Brain pericyte (primary cell): Measurements from ENCODE around the gene SLC23A2.
A peak's percentile ranks its signal among the peaks of the same experiment; 100 is the strongest.
"Not testable (repeated sequence)": the region's sequence is repeated elsewhere in the genome, so short reads cannot be mapped to it uniquely, and the experiment has no call there.

Experiments used
- DNase-seq: peaks from one replicate; pipeline ENCODE4 v3.0.0-alpha.2; 2012; ENCODE audit warnings: low read depth, low spot score

SLC23A2 gene

DNA sequence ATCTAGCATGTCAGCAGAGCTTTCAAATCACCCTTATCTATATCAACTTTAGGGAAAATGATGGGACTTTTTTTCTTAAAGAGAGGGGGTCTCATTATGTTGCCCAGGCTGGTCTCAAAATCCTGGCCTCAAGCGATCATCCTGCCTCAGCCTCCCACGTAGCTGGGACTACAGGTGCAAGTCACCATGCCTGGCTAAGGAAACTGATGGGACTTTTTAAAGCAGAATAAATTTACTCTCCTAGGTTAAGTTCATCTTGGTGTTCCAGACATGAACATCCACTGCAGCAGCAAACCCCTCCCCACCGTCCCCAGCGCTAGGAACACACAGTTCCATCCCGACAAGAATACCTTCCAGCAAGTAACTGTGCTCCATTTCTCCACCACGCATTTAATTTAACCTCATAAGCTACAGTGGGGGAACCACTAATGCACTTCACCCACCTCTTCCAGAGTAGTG lies 64.9 kb downstream of the SLC23A2 start:
- DNase-seq, result no peak

DNA sequence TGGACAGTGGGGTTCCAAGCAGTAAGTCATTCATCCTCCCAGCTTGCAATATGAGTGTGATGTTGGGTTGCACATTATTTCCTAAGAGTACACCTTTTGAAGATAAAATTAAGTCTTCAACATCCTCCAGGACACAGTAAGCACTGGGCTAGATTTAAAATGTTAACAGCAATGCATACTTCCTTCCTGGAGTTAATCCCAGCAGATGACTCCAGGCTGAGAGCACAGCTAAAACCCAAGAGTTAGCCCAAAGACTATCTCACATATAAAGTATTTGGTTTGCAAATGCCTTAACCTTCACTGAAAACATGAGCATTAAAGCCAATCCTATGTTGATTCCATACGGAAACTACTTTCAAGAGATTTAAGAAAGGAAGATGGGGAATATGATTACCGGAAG lies 69.2 kb downstream of the SLC23A2 start:
- no peak for DNase-seq

GRCh38 chr20:4929686-4930397 lies 71.5 kb downstream of the SLC23A2 start:
- DNase-seq, result no peak

- DNase-seq, result no peak
Observed at GRCh38 chr20:4926531-4927156, 74.7 kb downstream of the SLC23A2 start.

- peak; percentile 55 for DNase-seq
Observed at GRCh38 chr20:4925842-4926530, 75.3 kb downstream of the SLC23A2 start.

- DNase-seq, result no peak
Observed at GRCh38 chr20:4924446-4924845, 76.9 kb downstream of the SLC23A2 start.

GRCh38 chr20:4924032-4924431 lies 77.3 kb downstream of the SLC23A2 start:
- DNase-seq, result no peak

DNA sequence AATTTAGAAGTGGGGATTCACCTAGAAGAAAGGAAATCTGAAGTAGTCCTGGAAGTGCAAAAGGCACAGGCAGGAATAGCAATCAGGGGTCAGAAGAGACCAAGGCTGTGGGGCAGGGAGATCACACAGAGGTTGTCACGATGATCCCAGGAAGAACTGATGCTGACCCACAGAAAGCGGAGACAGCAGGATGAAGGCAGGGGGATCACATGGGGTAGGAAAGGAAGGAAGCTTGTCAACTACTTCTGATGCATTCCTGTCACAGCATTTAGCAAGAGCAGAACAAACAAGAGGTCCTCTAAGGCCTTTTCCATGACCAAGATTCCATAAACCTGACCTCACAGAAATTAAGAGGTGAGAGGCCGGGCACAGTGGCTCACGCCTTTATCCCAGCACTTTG lies 79.1 kb downstream of the SLC23A2 start:
- no peak for DNase-seq

- not testable (repeated sequence) for DNase-seq
Observed at GRCh38 chr20:4921271-4921670, 80.0 kb downstream of the SLC23A2 start.

DNA sequence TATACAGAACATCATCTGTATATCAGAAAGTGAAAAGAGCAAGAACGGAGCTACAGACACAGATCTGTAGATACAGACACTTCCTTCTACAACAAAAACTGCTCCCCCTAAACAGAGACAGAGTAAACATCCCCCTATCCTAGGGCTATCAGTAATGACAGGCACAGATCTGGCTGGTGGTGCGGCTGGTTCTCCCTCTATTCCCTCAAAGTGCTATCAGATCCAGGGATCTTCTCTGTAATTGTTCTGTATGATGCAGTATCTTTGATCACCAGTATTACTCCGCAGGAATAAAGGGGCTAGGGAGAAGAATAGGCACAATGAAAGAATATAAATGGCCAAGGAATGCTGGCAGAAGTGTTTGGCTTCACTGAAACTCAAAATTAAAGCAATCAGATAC lies 80.7 kb downstream of the SLC23A2 start:
- no peak for DNase-seq

DNA sequence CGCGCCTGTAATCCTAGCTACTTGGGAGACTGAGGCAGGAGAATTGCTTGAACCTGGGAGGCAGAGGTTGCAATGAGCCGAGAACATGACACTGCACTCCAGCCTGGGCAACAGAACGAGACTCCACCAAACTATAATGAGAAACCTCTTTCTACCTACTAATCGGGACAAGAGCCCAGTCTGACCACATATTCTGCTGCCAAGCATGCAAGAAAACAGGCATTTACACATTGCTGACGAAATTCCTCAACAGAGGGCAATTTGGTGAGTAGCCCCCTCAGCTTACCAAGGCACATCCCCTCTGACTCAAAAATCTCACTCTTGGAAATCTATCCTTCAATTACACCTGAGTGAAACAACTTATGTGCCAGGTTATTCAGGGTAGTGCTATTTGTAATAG lies 81.2 kb downstream of the SLC23A2 start:
- no peak for DNase-seq

DNA sequence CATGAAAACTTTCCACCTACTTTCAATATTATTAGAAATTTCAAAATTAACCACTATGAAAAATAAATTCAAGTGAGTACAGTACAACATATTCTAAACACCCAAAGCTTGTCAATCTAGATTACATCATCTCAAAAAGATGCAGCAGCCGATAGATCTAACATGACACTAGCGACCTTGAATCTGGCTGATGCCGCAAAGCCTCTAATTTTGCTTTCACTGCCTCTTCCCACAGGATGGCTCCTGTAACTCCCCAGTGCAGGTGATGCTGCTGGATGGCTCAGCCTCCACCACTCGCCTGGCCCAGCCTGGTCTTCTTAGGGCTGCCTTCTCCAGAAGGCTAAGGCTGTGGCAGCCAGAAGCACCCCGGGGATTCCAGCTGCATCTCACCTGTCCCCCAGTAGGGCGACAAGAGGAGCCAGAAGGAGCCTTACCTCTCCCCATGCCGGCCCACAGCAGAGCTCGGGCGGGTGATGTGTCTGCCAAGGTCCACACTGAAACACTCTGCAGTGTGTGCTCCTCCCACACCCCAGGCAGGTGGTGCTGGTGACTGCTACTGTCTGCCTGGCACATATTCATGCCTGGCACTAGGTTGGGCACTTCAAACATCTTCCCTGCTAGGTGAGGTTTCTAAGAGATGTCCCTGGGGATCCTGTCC lies 82.1 kb downstream of the SLC23A2 start:
- DNase-seq, result no peak

GRCh38 chr20:4918473-4918872 lies 82.8 kb downstream of the SLC23A2 start:
- DNase-seq, result no peak

DNA sequence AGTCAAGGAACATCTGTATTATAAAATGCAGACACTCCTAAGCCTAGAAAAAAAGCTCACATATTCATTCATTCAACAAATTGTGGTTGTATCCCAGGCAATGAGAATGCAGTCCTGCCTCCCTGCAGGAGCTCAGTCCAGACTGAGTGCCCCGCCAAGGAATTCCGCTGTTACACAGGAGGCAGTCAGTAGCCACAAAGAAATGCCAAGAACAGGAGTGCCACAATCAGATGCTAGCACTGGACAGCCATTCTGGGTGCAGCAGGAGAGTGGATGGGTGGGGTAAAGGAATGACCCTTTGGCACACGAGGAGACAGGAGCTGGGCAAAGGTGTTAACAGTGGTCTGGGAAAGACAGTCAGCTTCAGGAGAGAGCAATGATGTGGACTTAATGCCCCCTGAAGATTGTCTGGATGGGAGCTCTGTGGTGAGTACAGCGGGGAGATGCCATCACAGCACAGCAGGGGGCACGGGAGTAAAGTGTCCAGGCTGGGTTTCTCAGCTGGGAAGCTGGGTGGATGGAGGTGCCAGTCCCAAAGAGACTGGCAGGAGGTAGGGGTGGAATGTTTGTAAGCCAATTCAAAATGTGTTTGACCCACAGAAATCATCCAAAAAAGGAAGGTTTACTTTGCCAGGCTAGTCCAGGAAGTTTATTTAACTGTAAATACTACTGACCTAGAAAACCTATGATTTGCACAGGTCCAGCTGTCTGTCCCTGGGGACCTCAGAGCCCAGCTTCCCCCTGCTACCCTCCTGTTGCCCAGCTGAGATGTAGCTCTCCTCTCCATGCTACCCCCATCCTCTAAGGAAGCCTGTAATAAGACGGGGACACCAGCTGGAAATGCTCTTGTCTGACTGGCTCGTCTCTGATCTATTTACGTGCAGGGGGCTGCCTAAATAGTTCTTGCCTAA lies 84.1 kb downstream of the SLC23A2 start:
- DNase-seq, result no peak

GRCh38 chr20:4913147-4913546 lies 88.2 kb downstream of the SLC23A2 start:
- no peak for DNase-seq

DNA sequence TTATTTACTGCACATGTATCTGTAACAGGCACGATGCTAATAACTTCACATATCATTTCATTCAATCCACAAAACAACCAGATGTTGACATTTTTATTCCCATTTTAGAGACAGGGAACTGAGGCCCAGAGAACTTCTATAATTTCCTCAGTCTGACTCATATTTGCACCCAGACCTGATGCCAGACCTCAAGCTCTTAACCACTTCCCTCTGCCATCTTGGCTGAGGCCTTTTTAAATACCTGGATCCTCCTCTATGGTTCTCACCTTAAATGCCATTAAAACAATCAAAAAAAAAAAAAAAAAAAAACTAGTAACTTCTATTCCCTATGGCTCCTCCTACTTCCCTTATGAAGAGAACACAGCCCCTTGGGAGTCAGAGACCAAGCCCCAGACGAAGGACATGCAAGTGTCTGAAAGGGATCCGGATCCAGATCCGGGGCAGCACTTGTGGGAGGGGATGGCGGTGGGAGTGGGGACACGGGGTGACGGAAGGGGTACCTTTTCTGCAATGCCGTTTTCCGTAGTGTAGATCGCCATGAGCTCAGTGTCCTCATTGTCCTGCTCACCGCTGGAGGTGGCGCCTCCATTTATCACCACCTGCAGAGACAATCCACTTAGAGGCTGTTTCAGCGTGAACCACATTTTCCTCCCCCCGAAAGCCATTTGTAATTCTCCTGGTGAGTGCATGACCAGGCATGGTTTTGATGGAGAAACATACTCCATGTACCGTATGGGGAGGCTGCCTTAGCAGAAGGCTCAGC lies 88.7 kb downstream of the SLC23A2 start:
- DNase-seq, result no peak

- no peak for DNase-seq
Observed at GRCh38 chr20:4910951-4911350, 90.4 kb downstream of the SLC23A2 start.

GRCh38 chr20:4905613-4906012 lies 95.7 kb downstream of the SLC23A2 start:
- DNase-seq, result no peak

- no peak for DNase-seq
Observed at GRCh38 chr20:4905195-4905594, 96.1 kb downstream of the SLC23A2 start.

DNA sequence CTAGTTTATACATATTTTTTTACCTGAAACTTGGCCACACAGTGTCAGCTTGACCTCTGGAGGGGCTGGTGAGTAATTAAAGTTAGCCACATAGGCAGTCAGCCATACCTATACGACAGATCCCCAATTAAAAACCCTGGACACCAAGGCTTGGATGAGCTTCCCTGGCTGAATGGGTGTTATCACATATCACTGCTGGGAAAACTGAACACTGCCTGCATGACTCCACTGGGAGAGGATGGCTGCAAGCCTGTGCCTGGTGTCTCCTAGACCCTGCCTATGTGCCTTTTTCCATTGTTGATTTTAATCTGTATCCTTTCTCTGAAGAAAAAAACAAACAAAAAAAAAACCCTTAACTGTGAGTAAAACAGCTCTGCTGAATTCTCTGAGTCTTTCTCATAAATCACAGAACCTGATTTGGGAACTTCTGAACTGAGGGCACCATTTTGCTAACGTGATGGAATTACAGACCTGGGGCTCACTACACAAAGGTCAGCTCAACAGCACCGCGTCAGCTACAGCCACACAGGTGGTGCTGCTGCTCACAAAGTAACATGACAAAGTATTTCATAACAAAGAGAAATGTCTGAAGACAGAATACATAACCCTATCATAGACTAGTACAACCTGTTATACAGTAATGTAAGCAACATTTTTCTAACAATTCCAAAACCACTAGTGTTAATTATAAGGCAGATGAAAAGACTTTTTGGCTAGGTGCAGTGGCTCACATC lies 97.0 kb downstream of the SLC23A2 start:
- DNase-seq, result no peak
